IMR-90 (cell line): Measurements from ENCODE around the gene ACSF2.

ENCODE experiments used
- POLR2A ChIP-seq: IDR thresholded peaks from 2 replicates; pipeline ENCODE4 v1.6.1; 2012; ENCODE audit warnings: mild to moderate bottlenecking, low read depth, low read length
- RFX5 ChIP-seq: IDR thresholded peaks from 2 replicates; pipeline ENCODE4 v1.8.0; 2012; ENCODE audit warnings: low read depth, mild to moderate bottlenecking, low read length, moderate library complexity
- TF ChIP-seq, protein P1 (sequence below): conservative IDR thresholded peaks from 2 replicates; pipeline ENCODE4 v1.5.1; 2012; ENCODE audit warnings: mild to moderate bottlenecking, low read depth, low read length, improper control_type of control experiment

GRCh38 chr17:50502301-50502990 is 76.4 kb downstream of the ACSF2 start:
- TF ChIP-seq POLR2A (no peak), RFX5 (no peak)
- TF ChIP-seq, protein P1, sequence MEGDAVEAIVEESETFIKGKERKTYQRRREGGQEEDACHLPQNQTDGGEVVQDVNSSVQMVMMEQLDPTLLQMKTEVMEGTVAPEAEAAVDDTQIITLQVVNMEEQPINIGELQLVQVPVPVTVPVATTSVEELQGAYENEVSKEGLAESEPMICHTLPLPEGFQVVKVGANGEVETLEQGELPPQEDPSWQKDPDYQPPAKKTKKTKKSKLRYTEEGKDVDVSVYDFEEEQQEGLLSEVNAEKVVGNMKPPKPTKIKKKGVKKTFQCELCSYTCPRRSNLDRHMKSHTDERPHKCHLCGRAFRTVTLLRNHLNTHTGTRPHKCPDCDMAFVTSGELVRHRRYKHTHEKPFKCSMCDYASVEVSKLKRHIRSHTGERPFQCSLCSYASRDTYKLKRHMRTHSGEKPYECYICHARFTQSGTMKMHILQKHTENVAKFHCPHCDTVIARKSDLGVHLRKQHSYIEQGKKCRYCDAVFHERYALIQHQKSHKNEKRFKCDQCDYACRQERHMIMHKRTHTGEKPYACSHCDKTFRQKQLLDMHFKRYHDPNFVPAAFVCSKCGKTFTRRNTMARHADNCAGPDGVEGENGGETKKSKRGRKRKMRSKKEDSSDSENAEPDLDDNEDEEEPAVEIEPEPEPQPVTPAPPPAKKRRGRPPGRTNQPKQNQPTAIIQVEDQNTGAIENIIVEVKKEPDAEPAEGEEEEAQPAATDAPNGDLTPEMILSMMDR, result no peak
